HG03521 (cell line): ENCODE measurements around the gene SGIP1.
"Not testable (repeated sequence)": the region's sequence is repeated elsewhere in the genome, so short reads cannot be mapped to it uniquely, and the experiment has no call there.

Experiments used
- ATAC-seq: cut with Tn5 transposase; IDR thresholded peaks from one replicate; pipeline ENCODE4 v1.9.1; 2021; ENCODE audit warnings: mild to moderate bottlenecking, moderate library complexity; ENCODE audit not compliant: unreplicated experiment

The SGIP1 gene

DNA sequence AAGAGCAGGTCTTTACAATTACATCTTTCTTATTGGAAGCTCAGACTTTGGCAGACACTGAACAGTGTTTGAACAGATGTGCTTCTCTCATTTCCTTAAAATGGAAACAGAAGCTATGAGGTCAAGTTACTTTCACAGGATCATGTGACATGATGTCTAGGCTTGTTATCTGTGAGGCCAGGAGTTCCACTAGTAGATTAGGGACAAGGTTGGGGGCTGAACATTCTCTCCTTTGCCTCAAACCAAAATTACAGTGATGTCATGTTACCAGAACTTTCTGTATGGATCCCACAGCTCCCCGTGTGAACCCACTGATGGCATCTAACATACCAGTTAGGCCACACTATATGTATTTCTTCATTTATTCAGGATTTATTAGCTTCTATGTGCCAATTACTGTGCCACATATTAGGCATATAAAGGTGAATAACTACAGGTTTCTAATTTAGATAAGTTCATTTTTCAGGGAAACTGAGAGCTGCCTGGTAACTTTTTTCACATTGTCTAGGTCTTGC lies 224.3 kb downstream of the SGIP1 start:
- peak; percentile 97 for ATAC-seq

DNA sequence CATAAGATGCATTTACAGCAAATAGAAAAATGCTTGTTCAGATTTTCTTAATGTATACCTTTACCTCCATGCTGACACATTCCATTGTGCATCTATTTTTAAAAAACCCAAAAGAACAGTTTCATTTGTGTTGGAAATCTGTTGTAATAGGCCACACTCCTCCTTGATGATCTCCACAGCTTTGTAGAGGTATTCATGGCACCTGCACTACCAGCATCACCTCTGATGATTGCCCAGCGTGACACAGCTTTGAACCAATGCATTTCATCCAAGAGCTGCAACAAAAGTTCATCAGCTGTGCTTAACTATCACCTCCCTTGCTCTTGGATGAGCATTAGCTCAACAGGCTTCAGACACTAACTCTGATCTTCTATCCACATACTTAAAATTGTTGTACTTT lies 226.6 kb downstream of the SGIP1 start:
- ATAC-seq, result no peak

DNA sequence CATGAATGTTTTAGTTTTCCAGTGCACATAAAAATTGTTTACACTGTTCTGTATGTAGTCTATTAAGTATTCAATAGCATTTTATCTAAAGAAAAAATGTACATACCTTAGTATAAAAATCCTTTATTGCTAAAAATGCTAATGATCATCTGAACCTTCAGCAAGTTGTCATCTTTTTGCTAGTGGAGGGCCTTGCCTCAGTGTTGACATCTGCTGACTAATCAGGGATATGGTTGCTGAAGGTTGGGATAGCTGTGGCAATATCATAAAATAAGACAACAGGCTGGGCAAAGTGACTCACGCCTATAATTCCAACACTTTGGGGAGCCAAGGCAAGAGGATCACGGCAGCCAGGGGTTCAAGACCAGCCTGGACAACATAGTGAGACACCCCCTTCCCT lies 227.3 kb downstream of the SGIP1 start:
- no peak for ATAC-seq

DNA sequence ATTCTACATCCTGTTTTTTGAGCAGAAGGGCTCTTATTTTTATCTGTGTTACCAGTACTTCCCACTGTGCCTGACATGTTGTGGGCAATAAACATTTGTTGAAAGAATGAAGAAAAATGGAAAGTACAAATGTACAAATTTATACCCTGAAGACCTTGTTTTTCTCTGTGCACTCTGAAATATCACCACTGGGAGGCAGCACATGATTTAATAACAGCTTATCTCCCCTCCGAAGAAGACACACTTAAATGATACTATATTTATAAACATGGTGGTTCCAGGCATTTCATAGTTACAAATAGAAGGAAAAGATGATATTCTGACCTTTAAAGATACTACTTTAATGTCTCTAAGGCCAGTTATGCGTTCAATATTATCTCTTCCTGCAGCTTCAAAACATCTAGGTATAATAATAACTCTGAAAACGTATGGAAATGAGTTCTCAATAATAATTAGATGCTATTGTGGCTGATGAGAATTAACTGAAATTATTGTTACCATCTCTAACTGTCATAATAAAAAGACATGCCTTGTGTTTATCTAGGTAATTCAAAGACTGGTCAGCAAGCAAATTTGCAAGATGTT lies 231.1 kb downstream of the SGIP1 start:
- peak; percentile 81 for ATAC-seq

DNA sequence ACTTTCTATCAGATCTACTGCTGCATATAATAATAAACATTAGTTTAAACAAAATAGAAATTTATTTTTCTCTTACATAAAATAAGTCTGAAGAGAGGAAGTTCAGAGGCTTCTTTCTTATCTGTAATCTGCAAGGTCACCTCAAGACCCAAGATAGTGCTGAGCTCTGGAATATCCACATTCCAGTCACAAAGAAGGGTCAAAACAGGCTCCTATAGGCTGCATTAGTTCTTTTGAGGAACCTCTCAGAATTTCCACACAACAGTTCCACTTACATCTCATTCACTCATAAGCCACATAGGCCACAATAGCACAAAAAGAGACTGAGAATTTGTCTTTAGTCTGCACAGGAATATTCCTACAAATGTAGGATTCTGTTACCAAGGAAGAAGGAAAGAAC lies 233.7 kb downstream of the SGIP1 start:
- ATAC-seq, result no peak

DNA sequence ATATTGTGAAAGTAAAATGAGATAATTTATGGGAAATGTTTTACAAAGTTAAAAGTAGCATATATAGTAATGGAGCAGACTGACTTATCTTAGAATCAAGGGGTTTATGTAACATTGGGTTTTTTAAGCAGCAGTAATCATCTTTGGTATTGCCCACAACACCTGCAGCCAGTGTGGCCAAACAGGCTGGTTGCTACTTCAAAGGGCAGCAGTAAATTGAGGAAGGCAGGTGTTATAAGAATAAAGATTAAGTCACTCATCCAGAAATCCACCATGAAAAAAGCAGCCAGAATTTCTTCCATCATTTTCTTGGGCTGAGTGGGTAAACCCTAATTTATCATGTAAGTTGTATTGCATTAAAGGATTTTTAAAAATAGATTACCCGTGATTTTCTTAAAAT lies 235.0 kb downstream of the SGIP1 start:
- ATAC-seq, result no peak

DNA sequence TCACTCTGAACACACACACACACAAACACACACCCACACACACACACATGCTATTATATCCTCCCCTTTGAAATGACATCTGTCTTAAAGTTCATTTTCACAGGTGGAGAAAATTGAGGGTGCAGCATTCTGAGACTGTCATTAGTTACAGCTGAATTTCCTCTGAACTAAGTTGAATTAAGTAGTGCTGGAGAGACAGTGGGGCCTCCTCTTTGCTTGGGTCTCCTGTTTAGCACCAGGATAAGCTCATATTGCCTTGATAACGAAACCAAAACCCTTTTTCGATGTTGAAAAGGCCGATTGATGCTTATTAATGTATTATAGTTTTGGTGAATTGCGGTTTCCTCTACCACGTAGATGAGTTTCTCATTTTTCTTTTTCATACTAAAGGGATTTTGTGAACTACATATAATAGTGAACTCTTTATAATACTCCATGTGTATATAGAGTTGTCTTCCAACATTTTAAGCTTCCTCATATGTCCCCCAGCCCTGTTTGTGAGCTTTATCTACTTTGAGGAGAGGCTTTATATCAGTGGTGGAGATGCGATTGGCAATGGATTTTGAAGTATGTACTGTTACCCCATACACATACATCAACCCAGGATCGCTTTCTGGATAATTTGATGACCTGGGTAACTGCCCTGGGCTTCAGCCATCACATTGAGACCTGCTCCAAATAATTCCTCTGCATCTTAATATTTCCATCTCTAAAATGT lies 235.7 kb downstream of the SGIP1 start:
- ATAC-seq, result no peak

DNA sequence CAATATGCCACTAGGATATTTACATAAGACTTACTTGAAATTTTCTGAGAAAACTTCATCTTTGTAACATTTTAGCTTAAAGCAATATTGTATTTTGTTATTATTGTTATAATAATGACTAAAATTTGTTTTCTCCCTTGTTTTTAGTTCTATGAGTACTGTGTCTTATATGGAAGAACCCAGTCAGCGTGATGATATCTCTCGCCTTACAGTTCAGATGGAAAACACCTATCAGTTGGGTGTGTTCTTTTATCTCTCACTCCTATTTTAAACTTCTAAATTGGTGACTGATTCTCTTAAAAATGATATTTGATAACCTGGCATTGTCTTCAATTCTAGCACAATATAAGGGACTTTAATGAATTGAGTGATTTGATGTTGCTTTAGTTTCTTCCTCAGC lies 236.3 kb downstream of the SGIP1 start:
- ATAC-seq, result no peak

DNA sequence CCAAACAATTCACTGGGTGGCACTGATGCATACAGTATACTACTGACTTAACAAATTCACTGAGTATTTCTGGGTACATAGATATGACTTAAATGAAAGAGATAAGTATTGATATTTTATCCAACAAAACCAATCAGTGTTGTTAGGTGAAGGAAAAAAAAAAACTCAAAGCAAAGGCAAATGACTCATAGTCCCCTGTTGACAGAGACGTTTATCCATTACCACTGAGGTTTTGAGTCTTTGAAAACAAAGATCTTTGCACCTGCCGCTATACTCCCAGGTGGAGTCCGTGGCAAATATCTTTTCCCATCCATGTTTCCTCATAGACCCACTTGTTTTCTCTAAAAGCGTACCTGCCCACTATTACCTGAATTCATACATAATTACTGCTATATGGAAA lies 236.7 kb downstream of the SGIP1 start:
- ATAC-seq, result no peak

DNA sequence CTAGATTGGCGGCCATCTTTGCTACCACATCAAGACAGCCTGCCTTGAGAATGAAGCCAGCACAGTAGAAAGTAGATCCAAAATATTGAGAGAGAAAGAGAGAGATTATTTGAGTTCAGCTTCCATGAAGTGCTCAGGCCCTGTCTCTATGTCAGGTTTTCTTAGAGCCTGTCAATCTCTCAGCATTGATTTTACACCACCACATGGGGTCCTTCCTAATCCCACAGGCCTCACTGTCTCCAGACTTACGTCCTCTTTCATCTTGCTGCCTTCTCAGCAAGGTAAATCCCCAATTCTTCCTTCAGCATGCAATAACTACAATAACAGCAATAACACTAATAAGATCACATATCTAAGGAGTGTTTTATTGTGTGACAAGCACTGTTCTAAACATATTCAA lies 239.3 kb downstream of the SGIP1 start:
- no peak for ATAC-seq

DNA sequence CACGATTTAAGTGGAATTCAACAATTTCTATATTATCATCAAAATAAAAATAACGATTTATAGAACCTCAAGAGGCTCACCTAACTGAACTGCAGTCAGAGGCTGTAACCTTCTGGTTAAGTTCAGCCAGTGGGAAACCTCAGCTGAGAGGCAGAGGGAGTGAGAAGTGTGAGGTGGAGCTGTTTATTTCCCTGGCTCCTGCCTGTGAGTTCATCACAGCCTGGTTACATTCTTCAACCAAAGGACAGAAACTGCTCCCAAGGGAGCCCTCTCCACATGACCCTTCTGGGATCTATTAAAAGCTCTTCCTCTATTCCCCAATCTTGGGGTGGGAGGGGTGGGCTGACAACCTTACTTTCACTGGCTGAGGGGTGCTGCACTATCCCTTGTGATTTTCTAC lies 240.5 kb downstream of the SGIP1 start:
- ATAC-seq, result no peak

DNA sequence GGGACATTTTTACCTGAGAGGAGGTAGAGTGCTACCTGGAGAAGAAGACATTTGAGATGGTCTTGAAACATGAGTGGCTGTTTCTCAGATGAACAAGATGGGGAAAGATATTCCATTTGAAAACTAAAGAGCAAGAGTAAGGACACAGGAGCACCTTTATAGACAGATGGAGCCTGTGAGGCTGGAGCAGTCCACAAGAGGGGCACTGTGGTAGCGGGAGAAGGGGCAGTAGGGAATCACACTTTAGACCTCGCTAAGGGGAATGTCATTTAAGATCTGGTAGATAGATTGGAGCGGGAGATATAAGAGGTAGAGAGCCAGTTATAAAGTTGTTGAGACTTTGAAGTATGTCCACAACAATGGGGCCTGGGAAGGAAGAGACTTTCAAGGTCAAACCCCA lies 241.7 kb downstream of the SGIP1 start:
- ATAC-seq, result no peak

DNA sequence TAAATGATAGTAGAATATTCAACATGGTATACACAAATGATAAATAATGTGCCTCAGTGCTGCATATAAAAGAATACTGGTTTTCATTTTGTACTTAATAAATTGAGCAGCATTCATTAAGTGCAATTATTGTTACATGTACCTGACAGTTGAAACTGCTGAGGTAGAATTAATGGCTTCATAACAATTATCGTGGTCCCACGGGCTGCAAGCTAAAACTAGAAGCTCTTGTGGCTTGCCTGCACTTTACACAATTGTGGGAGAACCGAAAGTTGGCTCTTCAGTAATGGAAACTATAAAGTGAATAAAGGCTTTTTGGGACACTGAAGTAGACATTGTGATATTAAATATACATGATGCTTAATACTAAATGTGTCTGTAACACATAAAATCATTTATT lies 243.9 kb downstream of the SGIP1 start:
- no peak for ATAC-seq

DNA sequence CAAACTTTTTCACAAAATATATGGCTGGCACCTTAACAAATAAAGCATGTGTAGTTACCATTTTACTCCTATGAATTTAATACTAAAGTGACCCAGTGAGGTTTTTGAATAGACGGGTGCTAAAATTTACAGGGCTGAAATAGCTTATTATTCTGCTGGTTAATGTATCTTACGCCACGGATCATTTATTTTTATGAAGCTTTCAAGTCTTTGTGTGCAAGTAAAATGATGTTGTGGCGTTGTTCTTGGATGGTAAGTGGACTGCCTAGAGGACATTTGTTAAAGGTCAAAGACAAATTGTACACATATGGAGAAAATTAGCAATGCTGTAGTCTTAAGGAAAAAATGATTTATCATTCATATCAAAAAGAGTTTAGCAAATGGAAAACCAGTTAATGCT lies 244.3 kb downstream of the SGIP1 start:
- no peak for ATAC-seq

DNA sequence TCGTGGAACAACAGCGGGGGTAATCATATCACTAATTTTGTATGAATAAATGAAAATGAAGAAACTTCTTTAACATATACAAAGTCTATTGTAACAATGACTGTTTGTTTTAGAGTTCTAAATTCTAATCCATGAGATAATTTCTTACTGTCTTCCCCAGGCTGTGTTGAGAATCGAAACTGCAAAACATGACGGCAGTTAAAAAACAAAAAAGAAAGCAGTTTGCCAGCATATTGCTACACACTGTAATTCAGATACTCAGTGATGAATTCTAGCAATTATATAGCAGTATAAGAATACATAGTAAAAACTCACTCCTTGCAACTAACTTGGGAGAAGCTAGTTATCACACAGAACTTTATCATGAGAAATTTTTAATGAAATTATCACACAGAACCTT lies 245.0 kb downstream of the SGIP1 start:
- no peak for ATAC-seq

DNA sequence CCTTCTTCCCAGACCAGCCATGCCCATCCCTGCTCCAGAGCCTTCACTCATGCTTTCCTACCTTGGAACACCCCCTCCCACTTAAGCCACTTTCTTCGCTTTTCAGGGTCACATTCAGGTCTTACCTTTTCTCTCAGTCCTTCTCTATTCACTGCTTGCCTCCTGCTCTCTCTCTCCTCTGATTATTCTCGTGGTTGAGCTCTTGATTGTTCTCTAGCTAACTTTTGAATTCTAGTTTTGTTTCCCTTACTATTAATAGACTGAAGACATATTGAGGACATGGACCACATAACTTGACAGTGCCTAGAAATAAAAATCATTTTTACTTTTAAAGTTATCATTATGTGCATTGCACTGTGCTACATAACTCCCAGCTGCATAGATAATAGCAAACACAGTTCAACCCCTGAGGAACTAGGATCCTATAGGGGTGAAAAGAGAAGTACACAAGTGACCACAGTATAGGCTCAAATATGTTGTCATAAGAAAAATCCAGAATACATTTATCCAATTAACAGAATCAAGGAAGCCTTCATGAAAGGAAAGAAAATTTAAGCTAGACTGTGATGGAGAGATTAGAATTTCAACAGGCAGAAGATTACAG lies 245.6 kb downstream of the SGIP1 start:
- no peak for ATAC-seq

DNA sequence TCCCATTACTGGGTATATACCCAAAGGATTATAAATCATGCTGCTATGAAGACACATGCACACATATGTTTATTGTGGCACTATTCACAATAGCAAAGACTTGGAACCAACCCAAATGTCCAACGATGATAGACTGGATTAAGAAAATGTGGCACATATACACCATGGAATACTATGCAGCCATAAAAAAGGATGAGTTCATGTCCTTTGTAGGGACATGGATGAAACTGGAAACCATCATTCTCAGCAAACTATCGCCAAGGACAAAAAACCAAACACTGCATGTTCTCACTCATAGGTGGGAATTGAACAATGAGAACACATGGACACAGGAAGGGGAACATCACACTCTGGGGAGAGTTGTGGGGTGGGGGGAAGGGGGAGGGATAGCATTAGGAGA lies 251.8 kb downstream of the SGIP1 start:
- not testable (repeated sequence) for ATAC-seq

DNA sequence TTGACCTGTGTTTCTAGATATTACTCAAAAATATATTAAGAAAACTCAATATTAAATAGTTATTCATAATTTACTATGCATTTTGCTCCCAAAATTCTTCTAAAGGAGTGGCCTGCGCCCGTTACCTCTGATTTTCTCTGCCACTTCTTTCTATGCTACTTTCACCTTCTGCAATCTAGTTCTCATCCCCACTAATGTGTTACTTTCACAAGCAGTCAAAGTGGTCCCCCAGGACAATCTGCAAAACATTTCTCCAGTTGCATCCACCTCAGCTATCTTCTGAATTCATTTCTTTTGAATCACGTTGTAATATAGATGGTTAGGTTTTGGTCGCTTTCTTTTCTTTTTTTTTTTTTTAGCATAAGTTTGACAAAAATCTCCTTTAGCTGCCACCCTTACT lies 253.7 kb downstream of the SGIP1 start:
- no peak for ATAC-seq

DNA sequence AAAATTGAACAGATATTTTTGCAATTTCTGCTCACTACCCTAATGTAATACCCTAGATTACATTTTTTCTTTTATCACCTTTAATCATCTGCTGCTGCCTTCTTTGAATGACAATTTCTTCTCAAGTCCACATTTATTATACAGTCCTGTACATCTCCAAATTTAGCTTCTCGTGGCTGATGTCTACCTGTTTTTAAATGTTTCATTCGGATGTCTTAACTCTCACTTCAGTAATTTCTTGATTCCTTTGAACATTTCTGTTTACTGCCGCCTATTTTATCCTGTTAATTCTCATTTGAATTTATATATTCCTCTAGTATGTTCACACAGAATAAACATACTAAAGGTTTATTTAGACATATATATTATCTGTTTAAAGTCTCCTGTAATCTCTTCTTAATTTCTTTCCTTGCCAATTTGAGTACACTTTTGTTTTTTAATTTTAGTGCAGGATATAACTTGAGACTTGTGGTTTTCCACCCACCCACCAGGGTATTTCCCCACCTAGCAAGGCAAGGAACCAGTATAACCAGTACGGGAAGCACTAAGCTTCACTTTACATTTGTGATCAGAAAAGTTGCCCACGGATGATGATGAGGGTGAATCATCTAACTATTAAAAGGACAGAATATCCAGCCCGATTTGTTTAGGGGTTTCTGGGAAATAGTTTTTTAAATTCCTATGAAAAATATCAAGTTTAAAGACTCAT lies 254.4 kb downstream of the SGIP1 start:
- ATAC-seq, result peak; percentile 67

DNA sequence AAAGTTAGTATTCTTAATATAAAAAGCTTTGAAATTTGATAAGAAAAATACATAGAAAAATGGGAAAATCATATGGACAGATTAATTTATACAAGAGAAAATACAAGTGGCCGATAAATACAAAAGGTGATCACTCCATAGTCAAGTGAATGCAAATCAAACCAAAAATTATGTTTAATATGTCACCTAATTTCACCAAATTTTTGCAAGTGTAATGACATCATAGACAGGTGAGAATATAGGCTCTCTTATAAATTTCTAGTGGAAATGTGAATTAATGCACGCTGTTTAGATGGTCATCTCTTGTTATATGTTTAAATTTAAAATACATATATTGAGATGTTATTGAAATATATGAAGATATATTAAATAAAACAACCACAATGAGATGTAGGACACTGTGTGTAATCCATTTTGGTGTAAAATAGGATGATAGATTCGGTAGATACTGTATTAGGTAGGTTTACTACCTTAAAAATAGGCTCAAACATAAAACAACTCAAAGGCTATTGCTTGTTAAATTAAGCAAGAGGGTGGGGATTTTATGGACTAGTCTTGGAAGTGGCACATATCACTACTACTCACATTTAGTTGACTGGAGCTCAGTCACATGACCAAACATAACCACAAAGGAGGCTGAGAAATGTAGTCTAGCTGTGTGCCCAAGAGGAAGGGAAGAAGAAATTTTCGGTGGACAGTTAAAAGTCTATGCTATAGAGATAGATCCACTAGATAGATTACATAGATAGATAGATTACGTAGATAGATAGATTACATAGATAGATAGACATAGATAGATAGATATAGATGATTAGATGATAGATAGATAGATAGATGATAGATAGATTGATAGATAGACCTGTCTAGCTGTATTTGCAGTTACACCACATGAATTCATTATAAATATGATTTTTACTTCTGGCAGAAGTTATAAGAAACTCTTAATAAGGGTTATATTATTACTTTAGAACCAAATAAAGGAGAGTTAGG lies 258.0 kb downstream of the SGIP1 start:
- no peak for ATAC-seq

DNA sequence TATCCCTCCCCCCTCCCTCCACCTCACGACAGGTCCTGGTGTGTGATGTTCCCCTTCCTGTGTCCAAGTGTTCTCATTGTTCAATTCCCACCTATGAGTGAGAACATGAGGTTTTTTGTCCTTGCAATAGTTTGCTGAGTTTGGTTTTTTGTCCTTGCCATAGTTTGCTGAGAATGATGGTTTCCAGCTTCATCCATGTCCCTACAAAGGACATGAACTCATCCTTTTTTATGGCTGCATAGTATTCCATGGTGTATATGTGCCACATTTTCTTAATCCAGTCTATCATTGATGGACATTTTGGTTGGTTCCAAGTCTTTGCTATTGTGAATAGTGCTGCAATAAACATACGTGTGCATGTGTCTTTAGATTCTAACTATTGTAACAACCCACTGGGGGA lies 261.9 kb downstream of the SGIP1 start:
- not testable (repeated sequence) for ATAC-seq
